MCF 10A (cell line): Measurements from ENCODE around the gene ZNF296. TPM values are rescaled to one million over a fixed set of nuclear protein-coding genes. Genes with fewer than 3 reads are reported as not detected.

Experiments used
- BruUV-seq: library from RNA; stranded (reverse); fragments of 400-500 nt; replicated peaks from 2 replicates; lab custom pipeline; 2021; lab: Mats Ljungman, UMichigan
- CTCF ChIA-PET: fragments of 300-600 bp; sonication (Branson Sonifier 250); formaldehyde crosslinking; extraction: SDS; loops from one replicate; lab custom pipeline; 2021; ENCODE audit warnings: antibody characterized with exemption, inconsistent platforms; lab: Yijun Ruan, JAX
- POLR2A ChIA-PET: fragments of 300-600, 350-650 bp; sonication (Branson Sonifier 250); formaldehyde crosslinking; extraction: SDS; loops from one replicate; lab custom pipeline; 2020; ENCODE audit warnings: antibody characterized with exemption, inconsistent platforms; lab: Yijun Ruan, JAX
- DNase-seq: peaks from one replicate; pipeline ENCODE4 v3.0.0-alpha.2; 2018; ENCODE audit not compliant: unreplicated experiment
- H3K27ac Mint-ChIP-seq: one replicate; pipeline ENCODE4 v1.8.0; 2022; ENCODE audit warnings: mild to moderate bottlenecking, low read depth, mixed read lengths; ENCODE audit not compliant: unreplicated experiment
- H3K27me3 Mint-ChIP-seq: one replicate; pipeline ENCODE4 v1.8.0; 2022; ENCODE audit warnings: mixed read lengths; ENCODE audit not compliant: insufficient read depth, unreplicated experiment
- H3K36me3 Mint-ChIP-seq: one replicate; pipeline ENCODE4 v1.8.0; 2022; ENCODE audit warnings: mild to moderate bottlenecking, moderate library complexity, mixed read lengths; ENCODE audit not compliant: insufficient read depth, unreplicated experiment
- H3K4me1 Mint-ChIP-seq: one replicate; pipeline ENCODE4 v1.8.0; 2022; ENCODE audit warnings: mixed read lengths; ENCODE audit not compliant: insufficient read depth, unreplicated experiment
- H3K4me3 Mint-ChIP-seq: one replicate; pipeline ENCODE4 v1.8.0; 2022; ENCODE audit warnings: mild to moderate bottlenecking, moderate library complexity, mixed read lengths; ENCODE audit not compliant: unreplicated experiment
- H3K9me3 Mint-ChIP-seq: one replicate; pipeline ENCODE4 v1.8.0; 2022; ENCODE audit warnings: mixed read lengths; ENCODE audit not compliant: unreplicated experiment
- CTCF ChIP-seq: fragments of 200-600 bp; IDR thresholded peaks from one replicate; pipeline ENCODE4 v1.8.0; 2022; ENCODE audit warnings: antibody characterized with exemption, mild to moderate bottlenecking; ENCODE audit not compliant: unreplicated experiment
- intact Hi-C: fragments of 100-400 bp; cut with micrococcal nuclease; formaldehyde crosslinking; loops from 2 replicates; pipeline ENCODE4 v1.14.1; 2022
- total RNA-seq: library from RNA; stranded (reverse); gene quantifications from 2 replicates; pipeline ENCODE4 v1.2.3, GENCODE V29; 2022

Gene ZNF296
- total RNA-seq, 1 experiment from 2014 or later: 2.7 TPM

DNA sequence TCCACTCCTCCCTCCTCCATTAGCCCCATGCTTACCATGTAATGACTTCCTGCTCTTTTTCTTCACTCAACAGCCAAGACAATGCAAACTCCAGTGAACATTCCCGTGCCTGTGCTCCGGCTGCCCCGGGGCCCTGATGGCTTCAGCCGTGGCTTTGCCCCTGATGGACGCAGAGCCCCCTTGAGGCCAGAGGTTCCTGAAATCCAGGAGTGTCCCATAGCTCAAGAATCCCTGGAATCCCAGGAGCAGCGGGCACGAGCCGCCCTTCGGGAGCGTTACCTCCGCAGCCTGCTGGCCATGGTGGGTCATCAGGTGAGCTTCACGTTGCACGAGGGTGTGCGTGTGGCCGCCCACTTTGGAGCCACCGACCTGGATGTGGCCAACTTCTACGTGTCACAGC lies 13.8 kb upstream of the ZNF296 start:
- Mint-ChIP-seq H3K36me3 (peaks cover 32% of the 10 kb centered on the region), H3K4me3 (no peak overlapping the region), H3K4me1 (peaks cover 19% of the 10 kb centered on the region), H3K9me3 (no peaks in the 10 kb centered on the region), H3K27me3 (no peaks in the 10 kb centered on the region), H3K27ac (no peak overlapping the region)
- BruUV-seq: no TSS peak
- no peak for TF ChIP-seq CTCF
- ChIA-PET POLR2A (interaction anchor here (1.2 to 4.2 kb wide), 2 partner anchors 12 to 89 kb away, joined by 4 to 102 read pairs; partner anchors contain the start of genes BLOC1S3, GEMIN7 and ZNF296), CTCF (interaction anchor here (1.0 kb wide), 1 partner anchor 88 kb away, joined by 6 read pairs; the partner anchor contains the start of genes BLOC1S3 and TRAPPC6A)
- intact Hi-C loops: loop anchor here (5.0 to 10.0 kb wide), 3 partner anchors 87 to 245 kb away; partner anchors contain the start of genes BLOC1S3, EXOC3L2 and TRAPPC6A
- DNase-seq: no peak

DNA sequence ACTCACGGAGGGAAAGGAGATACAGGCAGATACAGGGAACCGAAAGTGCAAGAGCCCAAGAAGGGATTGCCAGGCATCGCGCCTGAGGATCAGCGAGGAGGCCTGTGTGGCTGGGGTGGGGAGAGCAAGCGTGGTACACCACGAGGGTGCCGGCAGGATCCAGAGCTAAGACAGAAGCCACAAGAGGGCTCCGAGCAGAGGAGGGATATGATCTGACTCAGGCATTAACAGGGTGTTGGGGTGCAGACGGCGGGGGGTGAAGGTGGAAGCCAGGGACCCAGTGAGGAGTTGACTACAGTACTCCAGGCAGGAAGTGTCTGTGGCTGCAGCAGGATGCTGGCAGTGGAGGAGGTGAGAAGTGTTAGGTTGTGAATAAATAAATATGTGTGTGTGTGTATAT lies 11.3 kb upstream of the ZNF296 start:
- Mint-ChIP-seq H3K9me3 (no peaks in the 10 kb centered on the region), H3K4me1 (peaks cover 5% of the 10 kb centered on the region), H3K27ac (no peak overlapping the region), H3K27me3 (no peaks in the 10 kb centered on the region), H3K4me3 (no peak overlapping the region), H3K36me3 (peaks cover 31% of the 10 kb centered on the region)
- BruUV-seq: no TSS peak
- ChIA-PET CTCF (interaction anchor here (0.9 to 1.0 kb wide), 2 partner anchors 26 to 161 kb away, joined by 3 to 5 read pairs; no protein-coding TSS in a partner anchor), POLR2A (no interaction called here)
- intact Hi-C loops: no loop called here
- DNase-seq: no peak
- TF ChIP-seq CTCF: no peak

- Mint-ChIP-seq H3K9me3 (no peaks in the 10 kb centered on the region), H3K27ac (no peak overlapping the region)
- intact Hi-C loops: no loop called here
Observed at GRCh38 chr19:45086480-45086879, 10.2 kb upstream of the ZNF296 start.

GRCh38 chr19:45082170-45082569 lies 5.9 kb upstream of the ZNF296 start:
- Mint-ChIP-seq H3K27ac (no peak overlapping the region), H3K9me3 (no peaks in the 10 kb centered on the region), H3K27me3 (no peaks in the 10 kb centered on the region), H3K36me3 (peaks cover 21% of the 10 kb centered on the region), H3K4me1 (peaks cover 15% of the 10 kb centered on the region), H3K4me3 (peak overlapping the region; percentile 20)
- BruUV-seq: no TSS peak
- intact Hi-C loops: no loop called here
- no peak for DNase-seq
- no peak for TF ChIP-seq CTCF
- ChIA-PET POLR2A (no interaction called here), CTCF (no interaction called here)

More at GRCh38 chr19:45086480-45086879, 10.2 kb upstream of the ZNF296 start:
- ChIA-PET CTCF (interaction anchor here (0.7 to 1.4 kb wide), 2 partner anchors 11 to 44 kb away, joined by 3 to 4 read pairs; no protein-coding TSS in a partner anchor), POLR2A (no interaction called here)
- no peak overlapping the region for H3K4me3 Mint-ChIP-seq
- TF ChIP-seq CTCF: no peak
- no peak for DNase-seq
- H3K27me3 Mint-ChIP-seq: no peaks in the 10 kb centered on the region
- no TSS peak for BruUV-seq
- peaks cover 31% of the 10 kb centered on the region for H3K36me3 Mint-ChIP-seq
- H3K4me1 Mint-ChIP-seq: peaks cover 13% of the 10 kb centered on the region
